ENCODE measurements around the gene LIN7B. TPM values are rescaled to one million over a fixed set of nuclear protein-coding genes. Genes with fewer than 3 reads are reported as not detected.

Gene LIN7B
- total RNA-seq, 2 donors from 2014 or later: 4.7 to 5.2 TPM

- no peak for ATAC-seq
- Mint-ChIP-seq H3K4me1 (peaks cover 7% of the 10 kb centered on the region), H3K27me3 (peaks cover 45% of the 10 kb centered on the region), H3K4me3 (no peak overlapping the region), H3K27ac (no peak overlapping the region), H3K36me3 (ENCODE audit: low read depth) (peaks cover 9% of the 10 kb centered on the region)
- DNase-seq: no peak
- no peaks in the 10 kb centered on the region for H3K9me3 ChIP-seq (ENCODE audit: control insufficient read depth, low read length, poor library complexity, severe bottlenecking)
Measured at GRCh38 chr19:49161987-49162386, 47.8 kb downstream of the LIN7B start.

GRCh38 chr19:49165111-49165750, 51.1 kb downstream of the LIN7B start:
- Mint-ChIP-seq H3K4me1 (no peaks in the 10 kb centered on the region), H3K27me3 (peaks cover 28% of the 10 kb centered on the region), H3K27ac (no peak overlapping the region), H3K36me3 (ENCODE audit: low read depth) (peaks cover 2% of the 10 kb centered on the region), H3K4me3 (no peak overlapping the region)
- DNase-seq (no peak), ATAC-seq (no peak)
- H3K9me3 ChIP-seq (ENCODE audit: control insufficient read depth, low read length, poor library complexity, severe bottlenecking): no peaks in the 10 kb centered on the region

DNA sequence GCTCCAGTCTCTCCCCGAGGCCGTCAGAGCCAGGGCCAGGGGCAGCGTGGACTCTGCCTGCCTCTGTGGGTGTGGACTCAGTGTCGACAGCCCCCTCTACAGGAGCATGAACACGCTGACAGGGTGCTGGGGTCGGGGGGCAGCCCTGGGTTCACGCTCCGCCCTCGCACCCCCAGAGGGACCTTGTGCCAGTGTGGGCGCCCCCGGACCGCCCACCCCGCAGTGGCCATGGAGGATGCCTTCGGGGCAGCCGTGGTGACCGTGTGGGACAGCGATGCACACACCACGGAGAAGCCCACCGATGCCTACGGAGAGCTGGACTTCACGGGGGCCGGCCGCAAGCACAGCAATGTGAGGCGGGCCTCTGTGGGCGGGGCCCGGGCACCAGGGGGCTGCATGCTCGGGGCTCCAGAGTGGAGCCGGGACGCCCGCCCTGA, 51.7 kb downstream of the LIN7B start:
- peaks cover 27% of the 10 kb centered on the region for H3K27me3 Mint-ChIP-seq
- DNase-seq (no peak), ATAC-seq (no peak)
- no peak overlapping the region for H3K27ac Mint-ChIP-seq
- H3K4me3 Mint-ChIP-seq: no peak overlapping the region
- H3K9me3 ChIP-seq (ENCODE audit: control insufficient read depth, low read length, poor library complexity, severe bottlenecking): no peaks in the 10 kb centered on the region
- peaks cover 1% of the 10 kb centered on the region for H3K36me3 Mint-ChIP-seq (ENCODE audit: low read depth)
- no peaks in the 10 kb centered on the region for H3K4me1 Mint-ChIP-seq

- peaks cover 28% of the 10 kb centered on the region for H3K27me3 Mint-ChIP-seq
- no peak for DNase-seq
- no peaks in the 10 kb centered on the region for H3K36me3 Mint-ChIP-seq (ENCODE audit: low read depth)
- no peak overlapping the region for H3K27ac Mint-ChIP-seq
- no peaks in the 10 kb centered on the region for H3K4me1 Mint-ChIP-seq
- ATAC-seq: no peak
- H3K9me3 ChIP-seq (ENCODE audit: control insufficient read depth, low read length, poor library complexity, severe bottlenecking): no peaks in the 10 kb centered on the region
- no peak overlapping the region for H3K4me3 Mint-ChIP-seq
Measured at GRCh38 chr19:49167857-49168409, 53.8 kb downstream of the LIN7B start.

Other genes with a start within 250 kb of the LIN7B start
- gene PLEKHA4, start 245.8 kb upstream of the LIN7B start, total RNA-seq: 1 to 10 TPM in 1 of 2 donors, under 1 TPM in 1; 0.42 to 3.0 TPM
- 1,000 to 10,000 TPM in 1 of 2 donors, 100 to 1,000 TPM in 1; 954 to 1,165 TPM for gene PPP1R15A, start 241.9 kb upstream of the LIN7B start, total RNA-seq
- not detected for gene TULP2, start 215.6 kb upstream of the LIN7B start, total RNA-seq
- gene NUCB1, start 214.1 kb upstream of the LIN7B start, total RNA-seq: 100 to 1,000 TPM; 118 to 135 TPM
- gene DHDH, start 180.7 kb upstream of the LIN7B start, total RNA-seq: under 1 TPM; 0.50 to 0.86 TPM
- 100 to 1,000 TPM in 1 of 2 donors, 10 to 100 TPM in 1; 89.2 to 104 TPM for gene BAX, start 159.5 kb upstream of the LIN7B start, total RNA-seq
- gene FTL, start 149.1 kb upstream of the LIN7B start, total RNA-seq: 100 to 1,000 TPM; 612 to 898 TPM
- gene GYS1, start 121.1 kb upstream of the LIN7B start, total RNA-seq: 10 to 100 TPM; 21.6 to 24.2 TPM
- gene RUVBL2, start 120.5 kb upstream of the LIN7B start, total RNA-seq: 10 to 100 TPM; 20.2 to 25.5 TPM
- not detected for gene LHB, start 97.3 kb upstream of the LIN7B start, total RNA-seq
- not detected for gene CGB3, start 90.0 kb upstream of the LIN7B start, total RNA-seq
- gene CGB2, start 82.5 kb upstream of the LIN7B start, total RNA-seq: not detected
- not detected for gene CGB1, start 77.5 kb upstream of the LIN7B start, total RNA-seq
- not detected for gene CGB5, start 70.5 kb upstream of the LIN7B start, total RNA-seq
- gene CGB8, start 65.3 kb upstream of the LIN7B start, total RNA-seq: not detected
- gene CGB7, start 56.6 kb upstream of the LIN7B start, total RNA-seq: not detected
- gene NTF4, start 49.6 kb upstream of the LIN7B start, total RNA-seq: not detected
- gene KCNA7, start 41.7 kb upstream of the LIN7B start, total RNA-seq: not detected
- 100 to 1,000 TPM; 352 to 394 TPM for gene SNRNP70, start 28.9 kb upstream of the LIN7B start, total RNA-seq
- 1 to 10 TPM; 3.6 to 3.9 TPM for gene C19orf73, start 4.8 kb downstream of the LIN7B start, total RNA-seq
- gene PPFIA3, start 5.2 kb downstream of the LIN7B start, total RNA-seq: 1 to 10 TPM; 2.6 to 3.9 TPM
- gene HRC, start 41.0 kb downstream of the LIN7B start, total RNA-seq: not detected
- under 1 TPM in 1 of 2 donors, not detected in 1; 0.25 TPM for gene TRPM4, start 43.4 kb downstream of the LIN7B start, total RNA-seq
- 1 to 10 TPM; 3.1 to 3.7 TPM for gene SLC6A16, start 210.8 kb downstream of the LIN7B start, total RNA-seq
- gene CD37, start 221.0 kb downstream of the LIN7B start, total RNA-seq: 100 to 1,000 TPM; 288 to 373 TPM
- under 1 TPM in 1 of 2 donors, not detected in 1; 0.17 TPM for gene TEAD2, start 248.0 kb downstream of the LIN7B start, total RNA-seq
- not detected for gene DKKL1, start 249.5 kb downstream of the LIN7B start, total RNA-seq